Liver (tissue), 9 donors: ENCODE measurements around the gene TAF1B. TPM values are rescaled to one million over a fixed set of nuclear protein-coding genes. Genes with fewer than 3 reads are reported as not detected.

Source experiments
- DNase-seq: peaks from one replicate; pipeline ENCODE4 v3.0.0-alpha.2; 2017; ENCODE audit warnings: low spot score
- H3K27ac ChIP-seq, 2 donors: one replicate each; pipeline ENCODE4 v1.7.0; 2013; ENCODE audit warnings: inconsistent platforms in 2 of 2, low read length in 2 of 2, control low read depth in 1 of 2, low read depth in 1 of 2, mild to moderate bottlenecking in 1 of 2
- H3K27me3 ChIP-seq, 4 donors: one replicate each; pipeline versions ENCODE4 v1.6.1 to v1.7.0; 2013; ENCODE audit warnings: low read length in 3 of 4, inconsistent platforms in 1 of 4, mild to moderate bottlenecking in 1 of 4, moderate library complexity in 1 of 4; ENCODE audit not compliant: control insufficient read depth in 4 of 4, insufficient read depth in 4 of 4
- H3K36me3 ChIP-seq, 4 donors: one replicate each; pipeline versions ENCODE4 v1.6.1 to v1.7.0; 2013; ENCODE audit warnings: low read length in 3 of 4, mild to moderate bottlenecking in 3 of 4, low read depth in 1 of 4, moderate library complexity in 1 of 4; ENCODE audit not compliant: control insufficient read depth in 4 of 4, insufficient read depth in 3 of 4
- H3K4me1 ChIP-seq, 4 donors: one replicate each; pipeline versions ENCODE4 v1.6.1 to v1.7.0; 2013; ENCODE audit warnings: low read length in 3 of 4, mild to moderate bottlenecking in 3 of 4, moderate library complexity in 1 of 4; ENCODE audit not compliant: control insufficient read depth in 4 of 4, insufficient read depth in 4 of 4
- H3K4me3 ChIP-seq, 3 donors: one replicate each; pipeline versions ENCODE4 v1.6.1 to v1.7.0; 2013; ENCODE audit warnings: low read length in 3 of 3, control low read depth in 1 of 3, low read depth in 1 of 3, mild to moderate bottlenecking in 1 of 3
- H3K9ac ChIP-seq, 2 donors: one replicate each; pipeline ENCODE4 v1.7.0; 2013; ENCODE audit warnings: low read length in 2 of 2, mild to moderate bottlenecking in 2 of 2, moderate library complexity in 2 of 2, control low read depth in 1 of 2, low read depth in 1 of 2
- H3K9me3 ChIP-seq, 4 donors: one replicate each; pipeline versions ENCODE4 v1.6.1 to v1.7.0; 2013; ENCODE audit warnings: low read length in 3 of 4; ENCODE audit not compliant: control insufficient read depth in 4 of 4
- ATF3 ChIP-seq: IDR thresholded peaks from 2 replicates; pipeline ENCODE4 v1.6.1; 2016; ENCODE audit warnings: antibody characterized with exemption
- GABPA ChIP-seq, 2 donors: IDR thresholded peaks in 1 of 2; conservative IDR thresholded peaks in 1 of 2; 2 replicates each; pipeline ENCODE4 v1.6.1; 2016; ENCODE audit warnings: antibody characterized with exemption in 2 of 2, mild to moderate bottlenecking in 1 of 2, moderate library complexity in 1 of 2
- HNF4G ChIP-seq: IDR thresholded peaks from 2 replicates; pipeline ENCODE4 v1.6.1; 2016; ENCODE audit warnings: antibody characterized with exemption
- NR2F2 ChIP-seq: IDR thresholded peaks from 2 replicates; pipeline ENCODE4 v1.6.1; 2016; ENCODE audit warnings: antibody characterized with exemption
- REST ChIP-seq: IDR thresholded peaks from 2 replicates; pipeline ENCODE4 v1.6.1; 2016; ENCODE audit warnings: antibody characterized with exemption, mild to moderate bottlenecking
- SP1 ChIP-seq: IDR thresholded peaks from 2 replicates; pipeline ENCODE4 v1.6.1; 2018; ENCODE audit warnings: antibody characterized with exemption, mild to moderate bottlenecking
- TAF1 ChIP-seq: conservative IDR thresholded peaks from 2 replicates; pipeline ENCODE4 v1.6.1; 2016; ENCODE audit warnings: antibody characterized with exemption, mild to moderate bottlenecking
- YY1 ChIP-seq: IDR thresholded peaks from 2 replicates; pipeline ENCODE4 v1.6.1; 2016; ENCODE audit warnings: antibody characterized with exemption, mild to moderate bottlenecking
- WGBS: extraction: QIAGEN DNeasy Blood & Tissue Kit; methylation state at CpG from one replicate; pipeline ENCODE4 v1.1.7; 2013; 5-methylcytosine and 5-hydroxymethylcytosine counted together
- polyA plus RNA-seq, 2 donors: library from polyadenylated mRNA; stranded (reverse) in 1 of 2; unstranded in 1 of 2; fragments of 200-250 nt in 1 of 2; fragments of >200 nt in 1 of 2; fragmentation: Nextera tagmentation in 1 of 2; extraction: Ambion mirVana in 1 of 2; gene quantifications; one replicate each; pipeline versions ENCODE4 v1.2.1 to v1.2.3, GENCODE V29; 2013 to 2015
- total RNA-seq, 2 donors: library from RNA; depleted of rRNA; stranded (reverse); fragments of >200 nt; gene quantifications; one replicate each; pipeline ENCODE4 v1.2.3, GENCODE V29; 2014
- TF ChIP-seq, protein P1 (sequence below): fragments of 150-350 bp; IDR thresholded peaks from 2 replicates; pipeline ENCODE4 v1.5.1; 2017; ENCODE audit warnings: improper control_type of control experiment, low read depth, low read length; ENCODE audit not compliant: missing input control
- donor health status: healthy.
- donor health status: healthy.
- donor health status: healthy.
- donor health status: healthy.
- donor health status: healthy.

Gene TAF1B
- total and polyA plus RNA-seq, 4 donors = 3.1 to 17.2 (median 5.6) TPM

- TF ChIP-seq, protein P1, sequence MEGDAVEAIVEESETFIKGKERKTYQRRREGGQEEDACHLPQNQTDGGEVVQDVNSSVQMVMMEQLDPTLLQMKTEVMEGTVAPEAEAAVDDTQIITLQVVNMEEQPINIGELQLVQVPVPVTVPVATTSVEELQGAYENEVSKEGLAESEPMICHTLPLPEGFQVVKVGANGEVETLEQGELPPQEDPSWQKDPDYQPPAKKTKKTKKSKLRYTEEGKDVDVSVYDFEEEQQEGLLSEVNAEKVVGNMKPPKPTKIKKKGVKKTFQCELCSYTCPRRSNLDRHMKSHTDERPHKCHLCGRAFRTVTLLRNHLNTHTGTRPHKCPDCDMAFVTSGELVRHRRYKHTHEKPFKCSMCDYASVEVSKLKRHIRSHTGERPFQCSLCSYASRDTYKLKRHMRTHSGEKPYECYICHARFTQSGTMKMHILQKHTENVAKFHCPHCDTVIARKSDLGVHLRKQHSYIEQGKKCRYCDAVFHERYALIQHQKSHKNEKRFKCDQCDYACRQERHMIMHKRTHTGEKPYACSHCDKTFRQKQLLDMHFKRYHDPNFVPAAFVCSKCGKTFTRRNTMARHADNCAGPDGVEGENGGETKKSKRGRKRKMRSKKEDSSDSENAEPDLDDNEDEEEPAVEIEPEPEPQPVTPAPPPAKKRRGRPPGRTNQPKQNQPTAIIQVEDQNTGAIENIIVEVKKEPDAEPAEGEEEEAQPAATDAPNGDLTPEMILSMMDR = no peak
- peak; percentile 11 for TF ChIP-seq REST
- Histone ChIP-seq H3K9ac (peak within 1 kb of the TSS; percentile 72 to 87), H3K27ac (peak within 1 kb of the TSS; percentile 70 to 77)
These were observed 108.4 kb downstream of the TAF1B start, which contains the start of gene GRHL1 for GRCh38 chr2:9951522-9952285. Gene GRHL1, plus strand, starts transcription at chr2:9951693. Its CDS starts 141 bp downstream, at chr2:9951834.

GRCh38 chr2:9952286-9952737 is 109.0 kb downstream of the TAF1B start:
- no peak for TF ChIP-seq REST
- no peak for TF ChIP-seq GABPA (IDR thresholded peaks at IDR 0.05 in 1 of 2, conservative IDR thresholded peaks at IDR 0.05 in 1 of 2)
- no peak for TF ChIP-seq HNF4G
- no peak for TF ChIP-seq TAF1
- TF ChIP-seq ATF3 = no peak
- no peak for TF ChIP-seq NR2F2
- no peak for TF ChIP-seq SP1
- no peak for TF ChIP-seq YY1
- no peak for DNase-seq
- Histone ChIP-seq H3K9ac (peak overlapping the region; percentile 72 to 87), H3K4me3 (peak overlapping the region; percentile 78 to 95 (median 83)), H3K27me3 (no peaks in the 10 kb centered on the region), H3K27ac (peak overlapping the region; percentile 65 to 67), H3K36me3 (peaks cover 0 to 2% (median 0%) of the 10 kb centered on the region in 4 donors), H3K4me1 (peaks cover 0 to 18% (median 9%) of the 10 kb centered on the region in 4 donors), H3K9me3 (no peaks in the 10 kb centered on the region)
- WGBS = 11% methylated on average over 15 of the region's 15 CpGs

More at GRCh38 chr2:9951522-9952285, 108.4 kb downstream of the TAF1B start, which contains the start of gene GRHL1:
- H3K36me3 ChIP-seq = peaks cover 0 to 2% (median 0%) of the 10 kb centered on the region in 4 donors
- no peaks in the 10 kb centered on the region for H3K9me3 ChIP-seq
- DNase-seq = peak; percentile 94
- peaks cover 0 to 18% (median 9%) of the 10 kb centered on the region in 4 donors for H3K4me1 ChIP-seq
- WGBS = under 1% methylated on average over 111 of the region's 111 CpGs
- peak within 1 kb of the TSS; percentile 83 to 95 (median 84) for H3K4me3 ChIP-seq
- no peaks in the 10 kb centered on the region for H3K27me3 ChIP-seq
